Epithelial cell of proximal tubule (primary cell): ENCODE measurements around the gene COL5A2. TPM values are rescaled to one million over a fixed set of nuclear protein-coding genes. Genes with fewer than 3 reads are reported as not detected.

Experiments used
- DNase-seq: peaks from one replicate; pipeline ENCODE4 v3.0.0-alpha.2; 2011; ENCODE audit warnings: low read depth
- H3K4me3 ChIP-seq: 2 replicates; pipeline ENCODE4 v1.5.1; 2011; ENCODE audit warnings: low read depth, mild to moderate bottlenecking, low read length
- total RNA-seq: library from RNA; depleted of rRNA; stranded (reverse); fragments of >200 nt; gene quantifications from 2 replicates; pipeline ENCODE4 v1.2.3, GENCODE V29; 2015
- TF ChIP-seq, protein P1 (sequence below): conservative IDR thresholded peaks from 2 replicates; pipeline ENCODE4 v1.5.1; 2012; ENCODE audit warnings: low read depth, mild to moderate bottlenecking, low read length

COL5A2 gene
- total RNA-seq, 1 donor from 2014 or later, result 32.7 TPM

GRCh38 chr2:189217051-189217450, 37.5 kb upstream of the COL5A2 start:
- TF ChIP-seq, protein P1, sequence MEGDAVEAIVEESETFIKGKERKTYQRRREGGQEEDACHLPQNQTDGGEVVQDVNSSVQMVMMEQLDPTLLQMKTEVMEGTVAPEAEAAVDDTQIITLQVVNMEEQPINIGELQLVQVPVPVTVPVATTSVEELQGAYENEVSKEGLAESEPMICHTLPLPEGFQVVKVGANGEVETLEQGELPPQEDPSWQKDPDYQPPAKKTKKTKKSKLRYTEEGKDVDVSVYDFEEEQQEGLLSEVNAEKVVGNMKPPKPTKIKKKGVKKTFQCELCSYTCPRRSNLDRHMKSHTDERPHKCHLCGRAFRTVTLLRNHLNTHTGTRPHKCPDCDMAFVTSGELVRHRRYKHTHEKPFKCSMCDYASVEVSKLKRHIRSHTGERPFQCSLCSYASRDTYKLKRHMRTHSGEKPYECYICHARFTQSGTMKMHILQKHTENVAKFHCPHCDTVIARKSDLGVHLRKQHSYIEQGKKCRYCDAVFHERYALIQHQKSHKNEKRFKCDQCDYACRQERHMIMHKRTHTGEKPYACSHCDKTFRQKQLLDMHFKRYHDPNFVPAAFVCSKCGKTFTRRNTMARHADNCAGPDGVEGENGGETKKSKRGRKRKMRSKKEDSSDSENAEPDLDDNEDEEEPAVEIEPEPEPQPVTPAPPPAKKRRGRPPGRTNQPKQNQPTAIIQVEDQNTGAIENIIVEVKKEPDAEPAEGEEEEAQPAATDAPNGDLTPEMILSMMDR, result no peak
- H3K4me3 ChIP-seq, result no peak overlapping the region
- no peak for DNase-seq

DNA sequence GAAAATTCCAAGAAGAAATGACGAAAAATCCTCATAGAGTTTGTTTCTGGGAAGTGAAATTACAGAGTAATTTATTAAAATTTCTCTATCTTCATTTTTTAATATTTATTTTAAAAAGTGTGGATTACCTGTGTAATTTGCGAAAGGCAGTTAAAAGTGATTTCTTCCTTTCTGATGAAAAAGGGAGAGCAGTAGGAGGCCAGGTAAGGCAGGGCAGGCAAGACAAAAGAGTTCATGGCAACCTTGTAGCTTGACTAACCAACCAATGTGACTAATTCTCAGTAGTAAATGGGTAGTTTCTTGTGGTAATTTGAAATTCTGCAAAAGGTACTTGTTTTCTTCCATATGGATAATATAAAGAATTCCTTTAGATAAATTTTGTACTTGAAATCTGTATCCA, 34.9 kb upstream of the COL5A2 start:
- H3K4me3 ChIP-seq, result no peak overlapping the region
- TF ChIP-seq, protein P1, result no peak
- no peak for DNase-seq

- H3K4me3 ChIP-seq, result no peak overlapping the region
- TF ChIP-seq, protein P1, result no peak
Measured at GRCh38 chr2:189213250-189213649, 33.7 kb upstream of the COL5A2 start.

GRCh38 chr2:189210250-189211087, 30.9 kb upstream of the COL5A2 start:
- peak; percentile 51 for DNase-seq
- TF ChIP-seq, protein P1, result no peak
- no peak overlapping the region for H3K4me3 ChIP-seq

More at GRCh38 chr2:189213250-189213649, 33.7 kb upstream of the COL5A2 start:
- DNase-seq, result no peak

- no peak overlapping the region for H3K4me3 ChIP-seq
- no peak for DNase-seq
- TF ChIP-seq, protein P1, result no peak
Measured at GRCh38 chr2:189208254-189208653, 28.7 kb upstream of the COL5A2 start.

DNA sequence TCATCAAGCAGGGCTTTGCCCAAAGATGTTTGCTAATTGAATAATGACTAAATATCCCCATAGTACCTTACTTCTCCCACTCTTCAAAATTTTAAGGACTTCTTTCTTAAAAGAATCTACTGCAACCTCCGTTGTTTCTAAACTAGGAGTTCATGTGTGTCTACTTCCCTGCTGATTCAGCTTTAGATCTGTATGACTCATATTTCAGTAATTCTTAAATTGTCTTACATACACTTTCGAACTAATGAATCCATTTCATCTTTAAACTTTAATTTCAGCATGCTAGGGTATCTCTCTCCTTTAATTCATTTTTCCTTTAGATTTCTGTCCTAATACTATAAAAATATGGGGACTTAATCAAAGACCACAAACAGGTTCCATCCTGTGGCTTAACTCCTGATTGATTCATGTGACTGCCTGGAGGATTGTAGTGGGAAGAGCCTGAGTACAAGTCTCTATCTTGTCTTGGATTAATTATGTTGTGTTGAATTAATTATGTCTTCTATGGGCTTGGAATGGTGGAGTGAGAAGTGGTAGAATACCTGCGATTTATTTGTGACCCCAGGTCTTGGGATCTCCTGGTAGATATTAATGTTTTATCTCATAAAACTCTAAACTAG, 24.9 kb upstream of the COL5A2 start:
- TF ChIP-seq, protein P1, result no peak

More for the DNA sequence above, 24.9 kb upstream of the COL5A2 start:
- no peak overlapping the region for H3K4me3 ChIP-seq
- DNase-seq, result no peak
